GM10248 (cell line): ENCODE measurements around the gene SLC26A8.

Experiments
- CTCF ChIA-PET: fragments of 300-600 bp; sonication (Branson Sonifier 250); formaldehyde crosslinking; extraction: SDS; loops from one replicate; lab custom pipeline; 2021; ENCODE audit warnings: antibody characterized with exemption; lab: Yijun Ruan, JAX
- POLR2A ChIA-PET: fragments of 350-650 bp; sonication (Branson Sonifier 250); formaldehyde crosslinking; extraction: SDS; loops from one replicate; lab custom pipeline; 2020; ENCODE audit warnings: antibody characterized with exemption; lab: Yijun Ruan, JAX
- DNase-seq: peaks from one replicate; pipeline ENCODE4 v3.0.0; 2012; ENCODE audit errors: extremely low spot score
- CTCF ChIP-seq: IDR thresholded peaks from 2 replicates; pipeline ENCODE4 v1.5.1; 2012; ENCODE audit warnings: mild to moderate bottlenecking, low read depth; ENCODE audit errors: extremely low read depth, missing control alignments, control extremely low read depth

Gene SLC26A8

GRCh38 chr6:36069573-36069972, 45.1 kb upstream of the SLC26A8 start:
- no peak for DNase-seq
- no peak for TF ChIP-seq CTCF
- CTCF ChIA-PET: interaction anchor here (1.2 to 3.9 kb wide), 2 partner anchors 26 to 60 kb away, joined by 3 to 23 read pairs; no protein-coding TSS in a partner anchor
- POLR2A ChIA-PET: no interaction called here

DNA sequence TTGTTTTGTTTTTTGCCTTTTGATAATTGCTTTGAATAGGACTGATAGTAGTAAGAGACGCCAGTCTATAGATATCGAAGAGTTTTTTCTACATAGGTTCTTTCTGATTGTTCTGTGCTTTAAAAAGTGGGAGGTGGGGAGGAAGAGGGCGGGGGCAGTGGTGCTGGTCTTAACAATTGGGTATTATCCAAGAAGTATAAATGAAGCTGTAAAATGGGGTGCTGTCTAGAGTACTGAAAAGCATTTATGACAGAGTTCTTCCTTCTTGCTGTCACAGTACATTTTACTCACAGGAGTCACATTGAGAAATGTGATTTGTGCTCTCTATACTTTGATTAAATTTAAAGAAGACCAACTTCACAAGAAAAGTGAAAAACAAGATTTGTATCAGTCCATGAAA, 44.1 kb upstream of the SLC26A8 start:
- no peak for TF ChIP-seq CTCF
- POLR2A ChIA-PET: no interaction called here
- CTCF ChIA-PET: interaction anchor here (1.1 to 3.9 kb wide), 4 partner anchors 11 to 59 kb away, joined by 3 to 23 read pairs (median 4); no protein-coding TSS in a partner anchor
- DNase-seq: no peak

GRCh38 chr6:36068012-36068392, 43.6 kb upstream of the SLC26A8 start:
- POLR2A ChIA-PET: no interaction called here
- no peak for DNase-seq
- TF ChIP-seq CTCF: no peak
- CTCF ChIA-PET: interaction anchor here (1.1 to 3.9 kb wide), 4 partner anchors 9 to 28 kb away, joined by 4 to 23 read pairs (median 6); no protein-coding TSS in a partner anchor

DNA sequence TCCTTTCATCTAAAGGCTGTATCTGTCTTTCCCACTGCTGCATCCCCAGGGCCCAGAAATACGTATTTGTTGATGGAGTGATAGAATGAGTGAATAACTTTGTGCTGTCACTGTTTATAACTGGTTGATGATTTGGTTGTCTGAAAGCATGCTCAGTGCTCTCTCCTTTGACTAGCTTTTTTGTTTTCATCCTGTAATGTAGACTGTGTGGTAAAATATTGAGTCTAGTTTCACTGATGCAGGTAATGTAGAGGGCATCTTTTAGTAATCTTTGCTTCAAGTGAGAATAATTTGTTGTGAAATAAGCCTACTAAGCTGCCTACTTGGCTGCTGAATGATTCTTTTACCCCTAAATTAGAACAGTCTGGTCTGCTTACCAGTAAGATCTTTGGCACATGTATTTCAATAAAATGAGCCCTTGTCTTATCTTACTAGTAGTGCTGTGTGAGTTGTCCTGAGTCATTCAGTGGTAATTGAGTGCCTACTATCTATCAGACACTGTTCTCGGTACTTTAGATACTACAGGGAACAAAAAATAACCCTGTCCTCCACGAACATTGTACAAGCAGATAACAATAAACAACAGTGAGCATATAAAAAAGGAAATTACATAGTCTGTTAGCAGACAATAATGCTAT, 43.1 kb upstream of the SLC26A8 start:
- ChIA-PET POLR2A (no interaction called here), CTCF (interaction anchor here (1.1 to 3.9 kb wide), 4 partner anchors 9 to 28 kb away, joined by 4 to 23 read pairs (median 6); no protein-coding TSS in a partner anchor)
- no peak for DNase-seq
- TF ChIP-seq CTCF: no peak

- ChIA-PET POLR2A (no interaction called here), CTCF (interaction anchor here (1.3 to 3.9 kb wide), 2 partner anchors 10 to 29 kb away, joined by 7 to 23 read pairs; no protein-coding TSS in a partner anchor)
- no peak for TF ChIP-seq CTCF
- no peak for DNase-seq
Observed at GRCh38 chr6:36066817-36067216, 42.4 kb upstream of the SLC26A8 start.

- no peak for TF ChIP-seq CTCF
- ChIA-PET POLR2A (no interaction called here), CTCF (interaction anchor here (1.0 to 3.9 kb wide), 4 partner anchors 13 to 38 kb away, joined by 4 to 23 read pairs (median 5); partner anchors contain the start of gene MAPK14)
- DNase-seq: no peak
Observed at GRCh38 chr6:36065916-36066315, 41.5 kb upstream of the SLC26A8 start.
